MM.1S (cell line): ENCODE measurements around the gene SHMT2.

Source experiments
- EZH2 ChIP-seq: fragments of 300-600 bp; sonication (generic); optimal IDR thresholded peaks from 2 replicates; pipeline ENCODE3; 2017; ENCODE audit warnings: low read depth, mild to moderate bottlenecking, antibody characterized with exemption, low read length, mixed read lengths
- TF ChIP-seq, protein P1 (sequence below): fragments of 300-600 bp; sonication (generic); IDR thresholded peaks from 2 replicates; pipeline ENCODE4 v1.5.1; 2016; ENCODE audit warnings: antibody characterized with exemption, low read length, mixed read lengths

DNA sequence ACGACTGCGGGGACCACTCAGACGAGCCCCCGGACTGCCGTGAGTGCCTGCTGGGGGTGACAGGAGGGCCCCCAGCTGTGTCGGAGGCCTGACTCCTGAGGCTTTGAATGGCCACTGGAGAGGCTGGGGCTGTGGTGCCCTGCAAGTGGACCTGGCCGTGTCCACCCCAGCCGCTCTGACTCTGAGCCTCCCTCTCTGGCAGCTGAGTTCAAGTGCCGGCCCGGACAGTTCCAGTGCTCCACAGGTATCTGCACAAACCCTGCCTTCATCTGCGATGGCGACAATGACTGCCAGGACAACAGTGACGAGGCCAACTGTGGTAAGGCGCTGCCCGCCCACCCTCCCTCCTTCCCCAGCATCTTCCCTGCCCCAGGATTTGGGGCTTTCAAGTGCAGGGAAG is 29.0 kb upstream of the SHMT2 start:
- no peak for TF ChIP-seq EZH2
- TF ChIP-seq, protein P1, sequence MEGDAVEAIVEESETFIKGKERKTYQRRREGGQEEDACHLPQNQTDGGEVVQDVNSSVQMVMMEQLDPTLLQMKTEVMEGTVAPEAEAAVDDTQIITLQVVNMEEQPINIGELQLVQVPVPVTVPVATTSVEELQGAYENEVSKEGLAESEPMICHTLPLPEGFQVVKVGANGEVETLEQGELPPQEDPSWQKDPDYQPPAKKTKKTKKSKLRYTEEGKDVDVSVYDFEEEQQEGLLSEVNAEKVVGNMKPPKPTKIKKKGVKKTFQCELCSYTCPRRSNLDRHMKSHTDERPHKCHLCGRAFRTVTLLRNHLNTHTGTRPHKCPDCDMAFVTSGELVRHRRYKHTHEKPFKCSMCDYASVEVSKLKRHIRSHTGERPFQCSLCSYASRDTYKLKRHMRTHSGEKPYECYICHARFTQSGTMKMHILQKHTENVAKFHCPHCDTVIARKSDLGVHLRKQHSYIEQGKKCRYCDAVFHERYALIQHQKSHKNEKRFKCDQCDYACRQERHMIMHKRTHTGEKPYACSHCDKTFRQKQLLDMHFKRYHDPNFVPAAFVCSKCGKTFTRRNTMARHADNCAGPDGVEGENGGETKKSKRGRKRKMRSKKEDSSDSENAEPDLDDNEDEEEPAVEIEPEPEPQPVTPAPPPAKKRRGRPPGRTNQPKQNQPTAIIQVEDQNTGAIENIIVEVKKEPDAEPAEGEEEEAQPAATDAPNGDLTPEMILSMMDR = no peak
